OCI-LY3 (cell line): ENCODE data around the gene HDC.

Source experiments
- H2AFZ ChIP-seq: fragments of 200-600, 300-600 bp; shearing (Covaris generic); 2 replicates; pipeline ENCODE4 v1.6.0; 2014; ENCODE audit warnings: antibody characterized with exemption, low read depth, low read length
- H3K27ac ChIP-seq: fragments of 200-600, 300-600 bp; sonication (generic); 2 replicates; pipeline ENCODE4 v1.5.1; 2014; ENCODE audit warnings: mild to moderate bottlenecking, low read length, moderate library complexity, mixed read lengths
- H3K27me3 ChIP-seq: fragments of 200-600, 300-600 bp; sonication (generic); 2 replicates; pipeline ENCODE4 v1.6.1; 2014; ENCODE audit warnings: low read depth, low read length, mixed read lengths
- H3K36me3 ChIP-seq: fragments of 200-600, 300-600 bp; sonication (generic); replicated peaks from 2 replicates; pipeline ENCODE3; 2014; ENCODE audit warnings: low read depth, low read length, mixed read lengths
- H3K4me1 ChIP-seq: fragments of 300-600, 200-600 bp; sonication (generic); 2 replicates; pipeline ENCODE4 v1.6.1; 2014; ENCODE audit warnings: low read length, mixed read lengths
- H3K4me2 ChIP-seq: fragments of 200-600, 300-600 bp; sonication (generic); 2 replicates; pipeline ENCODE4 v1.6.1; 2014; ENCODE audit warnings: low read length, mixed read lengths
- H3K4me3 ChIP-seq: fragments of 300-600, 200-600 bp; sonication (generic); 2 replicates; pipeline ENCODE4 v1.5.1; 2014; ENCODE audit warnings: antibody characterized with exemption, mild to moderate bottlenecking, low read length, moderate library complexity
- H3K79me2 ChIP-seq: fragments of 300-600, 200-600 bp; shearing (Covaris generic); 2 replicates; pipeline ENCODE4 v1.6.1; 2014; ENCODE audit warnings: mild to moderate bottlenecking, low read length, mixed read lengths
- H3K9ac ChIP-seq: fragments of 300-600, 200-600 bp; shearing (Covaris generic); 2 replicates; pipeline ENCODE4 v1.6.0; 2014; ENCODE audit warnings: mild to moderate bottlenecking, low read length, moderate library complexity
- H3K9me3 ChIP-seq: fragments of 200-600, 300-600 bp; shearing (Covaris generic); 2 replicates; pipeline ENCODE4 v1.6.1; 2014; ENCODE audit warnings: low read length, mixed read lengths; ENCODE audit not compliant: insufficient read depth
- H4K20me1 ChIP-seq: fragments of 200-600, 300-600 bp; sonication (generic); 2 replicates; pipeline ENCODE4 v1.6.1; 2016; ENCODE audit warnings: low read length, mixed read lengths; ENCODE audit not compliant: insufficient read depth
- CTCF ChIP-seq: fragments of 200-600, 300-600 bp; sonication (generic); IDR thresholded peaks from 2 replicates; pipeline ENCODE4 v1.5.1; 2014; ENCODE audit warnings: antibody characterized with exemption, low read length, low read depth
- EZH2phosphoT487 ChIP-seq: fragments of 200-600 bp; shearing (Covaris generic); IDR thresholded peaks from 2 replicates; pipeline ENCODE4 v1.6.1; 2018; ENCODE audit warnings: antibody characterized with exemption, mixed run types, low read depth

HDC gene

GRCh38 chr15:50302581-50302980, 37.1 kb upstream of the HDC start:
- no peak overlapping the region for H3K9ac ChIP-seq
- H3K27ac ChIP-seq, result no peak overlapping the region
- H3K4me2 ChIP-seq, result no peak overlapping the region
- TF ChIP-seq EZH2phosphoT487, result no peak
- TF ChIP-seq CTCF, result no peak
- no peaks in the 10 kb centered on the region for H4K20me1 ChIP-seq
- H2AFZ ChIP-seq, result no peak overlapping the region
- H3K4me3 ChIP-seq, result no peak overlapping the region
- peaks cover 25% of the 10 kb centered on the region for H3K36me3 ChIP-seq
- no peaks in the 10 kb centered on the region for H3K79me2 ChIP-seq
- peaks cover 1% of the 10 kb centered on the region; the same call in 1 of the 2 replicates for H3K9me3 ChIP-seq
- H3K27me3 ChIP-seq, result no peaks in the 10 kb centered on the region
- H3K4me1 ChIP-seq, result peaks cover 9% of the 10 kb centered on the region

- H3K79me2 ChIP-seq, result no peaks in the 10 kb centered on the region
- H3K4me3 ChIP-seq, result no peak overlapping the region
- peaks cover 9% of the 10 kb centered on the region for H3K4me1 ChIP-seq
- H3K27ac ChIP-seq, result no peak overlapping the region
- H3K9me3 ChIP-seq, result no peaks in the 10 kb centered on the region
- H3K9ac ChIP-seq, result no peak overlapping the region
- TF ChIP-seq CTCF (no peak), EZH2phosphoT487 (no peak)
- H2AFZ ChIP-seq, result no peak overlapping the region
- no peaks in the 10 kb centered on the region for H4K20me1 ChIP-seq
- no peak overlapping the region for H3K4me2 ChIP-seq
- H3K36me3 ChIP-seq, result peaks cover 17% of the 10 kb centered on the region
- H3K27me3 ChIP-seq, result no peaks in the 10 kb centered on the region
Observed at GRCh38 chr15:50298340-50298739, 32.8 kb upstream of the HDC start.

GRCh38 chr15:50295966-50296365, 30.4 kb upstream of the HDC start:
- no peaks in the 10 kb centered on the region for H4K20me1 ChIP-seq
- no peak overlapping the region for H3K4me2 ChIP-seq
- H3K9ac ChIP-seq, result no peak overlapping the region
- no peak overlapping the region for H2AFZ ChIP-seq
- no peak for TF ChIP-seq CTCF
- no peak for TF ChIP-seq EZH2phosphoT487
- H3K9me3 ChIP-seq, result no peaks in the 10 kb centered on the region
- no peaks in the 10 kb centered on the region for H3K4me1 ChIP-seq
- no peak overlapping the region for H3K27ac ChIP-seq
- no peaks in the 10 kb centered on the region for H3K27me3 ChIP-seq
- no peak overlapping the region for H3K4me3 ChIP-seq
- no peaks in the 10 kb centered on the region for H3K79me2 ChIP-seq
- peaks cover 16% of the 10 kb centered on the region for H3K36me3 ChIP-seq

GRCh38 chr15:50289749-50290148, 24.2 kb upstream of the HDC start:
- no peak overlapping the region for H2AFZ ChIP-seq
- H3K79me2 ChIP-seq, result no peaks in the 10 kb centered on the region
- no peaks in the 10 kb centered on the region for H3K4me1 ChIP-seq
- H4K20me1 ChIP-seq, result no peaks in the 10 kb centered on the region
- no peak overlapping the region for H3K4me2 ChIP-seq
- no peak overlapping the region for H3K27ac ChIP-seq
- peaks cover 40% of the 10 kb centered on the region for H3K36me3 ChIP-seq
- H3K9me3 ChIP-seq, result no peaks in the 10 kb centered on the region
- H3K9ac ChIP-seq, result no peak overlapping the region
- TF ChIP-seq CTCF (no peak), EZH2phosphoT487 (no peak)
- H3K4me3 ChIP-seq, result no peak overlapping the region
- no peaks in the 10 kb centered on the region for H3K27me3 ChIP-seq
